ENCODE data around the gene LAMB1.
"Not testable (repeated sequence)": the region's sequence is repeated elsewhere in the genome, so short reads cannot be mapped to it uniquely, and the experiment has no call there.

LAMB1 gene

DNA sequence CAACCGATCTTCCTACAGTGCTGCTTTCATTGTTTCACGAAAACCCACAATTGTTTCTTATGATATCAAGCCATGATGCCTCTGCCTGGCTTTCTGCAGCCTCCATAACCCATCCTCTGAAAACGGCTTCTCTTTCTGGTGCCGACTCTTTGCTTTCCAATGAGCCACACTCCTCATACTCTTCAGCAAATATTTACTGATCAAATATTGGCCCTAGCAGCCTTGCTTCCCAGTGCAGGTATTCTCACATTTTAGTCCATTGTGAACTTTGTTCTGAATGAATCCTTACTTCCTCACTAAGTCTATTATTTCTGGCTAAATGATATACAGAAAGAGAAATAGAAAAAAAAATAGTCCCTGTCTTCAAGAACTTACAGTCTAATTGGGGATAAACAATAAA lies 35.5 kb downstream of the LAMB1 start:
- no peak for DNase-seq

GRCh38 chr7:107966711-107967110 lies 36.2 kb downstream of the LAMB1 start:
- DNase-seq, result no peak

DNA sequence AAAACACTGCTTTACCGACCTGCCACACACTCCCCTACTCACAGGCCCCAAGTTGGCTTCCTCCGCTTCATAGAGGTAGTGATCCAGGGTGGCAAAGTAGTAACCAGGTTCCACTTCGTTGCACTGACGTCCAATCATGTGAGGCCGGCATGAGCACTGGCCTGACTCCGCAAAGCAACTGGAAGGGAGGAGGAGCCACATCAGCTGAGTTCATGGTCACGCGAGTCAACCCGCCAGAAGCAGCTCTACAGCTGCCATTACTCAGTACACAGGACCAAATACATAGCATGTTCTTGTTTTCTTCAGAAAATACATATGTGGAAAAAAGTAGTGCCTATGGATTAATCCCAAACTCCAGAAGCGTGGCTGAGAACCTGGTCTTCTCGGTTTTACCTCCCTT lies 38.5 kb downstream of the LAMB1 start:
- no peak for DNase-seq

DNA sequence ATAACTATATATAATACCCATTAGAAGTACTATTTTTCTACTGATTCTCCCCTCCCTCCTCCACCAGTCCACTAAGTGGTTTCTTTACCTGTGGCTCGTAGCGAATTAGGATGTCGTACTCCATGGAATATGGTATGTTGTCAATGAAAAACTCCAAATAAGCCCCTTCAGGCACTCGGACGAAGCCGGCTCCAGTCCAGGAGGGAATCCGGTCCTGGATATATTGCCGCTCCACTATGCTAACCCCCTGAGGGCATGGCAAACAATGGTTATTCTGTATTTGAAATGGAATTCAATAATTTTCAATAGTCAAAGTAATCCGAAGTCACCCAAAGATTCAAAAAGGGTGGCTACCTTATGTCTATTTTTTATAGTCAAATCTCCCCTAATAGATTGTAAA lies 40.1 kb downstream of the LAMB1 start:
- no peak for DNase-seq

GRCh38 chr7:107961405-107961804 lies 41.6 kb downstream of the LAMB1 start:
- no peak for DNase-seq

DNA sequence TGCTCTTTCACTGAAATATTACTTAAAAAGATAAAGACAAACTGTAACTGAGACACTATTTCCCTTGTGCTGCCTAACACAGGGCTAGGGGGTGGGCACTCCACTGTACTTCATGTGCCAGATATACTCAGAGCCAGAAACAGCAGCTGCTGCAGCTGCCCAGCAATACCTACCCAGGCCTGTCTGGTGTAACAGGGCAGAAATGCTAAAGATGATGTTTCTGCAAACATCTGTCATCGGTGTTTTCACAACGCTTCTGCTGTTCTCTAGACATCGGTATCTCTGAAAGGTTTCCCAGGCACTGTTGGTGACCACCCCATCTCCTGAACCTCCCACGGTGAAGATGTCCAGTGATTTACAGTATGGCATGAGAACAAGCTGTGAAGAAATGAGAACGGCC lies 42.7 kb downstream of the LAMB1 start:
- no peak for DNase-seq

DNA sequence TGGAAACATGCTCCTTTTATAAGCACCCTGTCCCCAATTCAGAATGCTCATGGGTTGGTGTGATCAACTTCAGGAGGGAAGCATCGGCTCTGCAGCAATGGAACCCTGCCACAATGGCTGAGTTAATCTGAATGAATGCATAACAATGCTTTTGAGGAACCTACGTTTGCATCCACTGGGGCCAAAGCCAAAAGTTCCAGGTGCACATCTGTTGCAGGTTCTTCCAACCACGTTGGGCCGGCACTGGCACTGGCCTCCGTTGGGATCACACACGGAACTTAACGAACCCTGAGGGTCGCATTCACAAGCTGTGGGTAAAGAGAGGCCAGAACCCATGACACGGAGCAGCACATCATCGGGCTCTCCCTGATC lies 43.4 kb downstream of the LAMB1 start:
- DNase-seq, result no peak

DNA sequence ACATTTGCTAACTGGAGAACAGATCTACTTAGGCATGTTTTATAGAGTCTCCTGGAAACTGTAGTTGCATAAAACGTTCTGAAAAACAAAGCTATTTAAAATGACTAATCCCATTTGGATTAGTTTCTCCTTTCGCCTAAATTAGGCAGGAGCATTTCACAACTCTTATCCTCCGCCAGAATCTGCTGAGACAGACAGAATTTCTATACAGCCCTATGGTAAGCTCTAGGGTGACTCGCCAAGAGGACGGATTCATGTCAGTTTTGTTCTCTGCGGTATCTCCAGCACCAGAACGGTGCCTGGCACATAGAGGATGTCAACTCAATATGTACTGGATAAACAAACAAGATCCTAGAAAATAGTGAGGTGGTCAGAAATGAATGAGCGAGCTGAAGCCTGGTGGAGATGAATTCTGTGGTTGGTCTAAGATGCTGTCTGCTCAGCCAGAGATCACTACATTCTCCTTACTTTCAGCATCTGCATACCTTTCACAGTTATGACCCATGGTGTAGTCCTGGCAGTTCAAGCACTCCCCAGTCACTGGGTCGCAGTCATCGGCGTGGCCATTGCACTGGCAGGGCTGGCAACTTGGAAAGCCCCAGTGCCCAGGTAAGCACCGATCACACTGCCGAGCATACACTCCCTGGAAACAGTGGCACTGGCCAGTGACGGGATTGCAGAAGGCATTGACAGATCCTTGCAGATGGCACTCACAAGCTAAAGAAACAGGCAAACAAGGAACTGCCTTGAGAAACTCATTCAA lies 44.0 kb downstream of the LAMB1 start:
- no peak for DNase-seq

- DNase-seq, result no peak
Observed at GRCh38 chr7:107957436-107957835, 45.5 kb downstream of the LAMB1 start.

DNA sequence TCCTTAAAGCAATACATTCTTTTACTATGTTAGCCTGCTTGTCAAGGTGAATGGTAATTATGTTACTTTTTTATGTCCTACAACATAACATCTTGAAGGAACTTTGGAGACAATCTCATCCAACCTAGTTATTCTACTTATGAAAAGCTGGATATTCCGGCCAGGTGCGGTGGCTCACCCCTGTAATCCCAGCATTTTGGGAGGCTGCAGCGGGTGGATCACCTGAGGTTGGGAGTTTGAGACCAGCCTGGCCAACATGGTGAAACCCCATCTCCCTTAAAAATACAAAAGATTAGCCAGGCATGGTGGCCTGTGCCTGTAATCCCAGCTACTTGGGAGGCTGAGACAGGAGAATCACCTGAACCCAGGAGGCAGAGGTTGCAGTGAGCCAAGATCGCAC lies 46.0 kb downstream of the LAMB1 start:
- DNase-seq, result not testable (repeated sequence)

DNA sequence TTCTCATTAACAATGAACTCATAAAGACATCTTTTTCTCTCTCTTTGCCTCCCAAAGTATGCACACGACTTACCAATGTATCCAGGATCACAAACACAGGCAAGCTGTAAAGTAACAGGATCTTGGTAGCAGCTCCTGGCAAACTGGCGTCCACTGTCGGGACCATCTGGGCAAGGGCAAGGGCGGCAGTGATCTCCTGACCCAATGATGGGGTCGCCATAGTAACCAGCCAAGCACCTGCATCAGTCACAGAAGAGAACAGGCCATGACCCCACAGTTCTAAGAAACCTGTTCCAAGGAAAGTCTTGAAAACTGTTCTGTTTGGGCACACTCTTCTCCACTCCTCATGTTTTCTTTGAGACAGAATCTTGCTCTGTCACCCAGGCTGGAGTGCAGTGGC lies 47.6 kb downstream of the LAMB1 start:
- DNase-seq, result no peak

GRCh38 chr7:107953924-107954303 lies 49.0 kb downstream of the LAMB1 start:
- no peak for DNase-seq

- DNase-seq, result no peak
Observed at GRCh38 chr7:107953265-107953923, 49.6 kb downstream of the LAMB1 start.

DNA sequence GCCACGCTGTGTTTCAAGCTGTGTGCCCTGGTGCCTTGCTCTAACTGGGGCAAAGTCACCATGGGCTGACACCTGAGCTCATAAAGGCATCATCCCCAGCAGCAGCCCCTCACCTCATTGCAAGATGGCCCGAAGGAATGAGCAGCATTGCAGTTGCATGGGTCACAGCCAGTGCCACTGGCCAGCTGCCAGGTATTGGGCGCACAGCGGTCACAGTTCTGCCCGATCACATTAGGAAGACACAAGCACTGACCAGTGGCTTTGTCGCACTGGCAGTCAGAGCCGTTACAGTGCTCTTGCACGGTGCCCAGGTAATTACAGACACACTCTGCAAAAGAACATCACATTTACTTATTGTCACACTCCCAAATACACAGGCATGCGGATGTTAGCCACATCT lies 51.1 kb downstream of the LAMB1 start:
- DNase-seq, result no peak

DNA sequence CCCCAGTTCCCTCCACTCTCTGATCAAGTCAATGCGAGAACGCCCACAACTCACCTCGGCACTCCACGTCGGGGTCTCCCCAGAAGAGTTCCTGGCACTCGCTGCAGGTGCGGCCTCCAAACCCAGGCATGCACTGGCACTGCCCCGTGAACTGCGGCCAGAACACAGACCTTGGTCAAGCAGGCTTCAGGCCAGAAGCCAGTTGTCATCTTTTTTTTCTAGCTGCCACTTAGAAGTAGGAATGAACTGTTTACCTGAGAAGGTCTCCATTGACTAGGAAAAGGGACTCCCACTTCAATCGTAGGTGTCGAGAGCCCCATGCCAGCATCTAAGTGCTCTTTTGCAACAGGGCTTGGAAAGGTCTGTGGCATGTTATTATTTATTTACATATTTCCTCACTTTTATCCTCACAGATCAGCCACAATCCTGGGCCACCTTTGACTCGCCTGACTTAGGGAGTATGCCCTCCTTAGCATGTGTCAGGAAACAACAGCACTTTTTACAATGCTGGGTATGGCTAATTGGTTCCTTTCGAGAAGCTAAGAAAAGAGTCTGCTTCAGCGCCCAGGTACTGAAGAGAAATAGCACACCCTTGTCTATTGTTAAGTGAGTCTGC lies 51.7 kb downstream of the LAMB1 start:
- no peak for DNase-seq

DNA sequence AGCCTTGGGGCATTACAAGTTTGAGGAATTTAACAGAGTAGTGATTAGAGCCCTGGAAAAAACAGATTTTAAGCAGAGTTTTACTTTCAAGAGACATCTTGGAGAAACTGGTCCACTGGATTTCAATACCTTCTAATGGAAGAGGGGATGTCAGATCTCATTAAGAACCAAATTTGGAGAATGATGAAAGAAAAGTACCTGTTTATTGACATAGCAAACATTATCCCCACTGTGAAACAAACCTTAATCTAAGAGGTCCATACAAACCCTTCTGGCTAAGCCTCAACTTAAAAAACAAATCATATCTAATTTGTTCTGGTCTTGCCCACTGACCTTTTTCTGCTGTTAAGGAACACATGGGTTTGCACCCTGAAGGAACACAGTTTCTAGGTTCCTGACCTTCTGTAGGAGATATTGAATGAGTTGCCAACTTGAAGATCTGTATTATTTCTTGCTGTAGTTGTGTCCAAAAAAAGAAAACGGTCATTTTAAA lies 53.5 kb downstream of the LAMB1 start:
- DNase-seq, result no peak

DNA sequence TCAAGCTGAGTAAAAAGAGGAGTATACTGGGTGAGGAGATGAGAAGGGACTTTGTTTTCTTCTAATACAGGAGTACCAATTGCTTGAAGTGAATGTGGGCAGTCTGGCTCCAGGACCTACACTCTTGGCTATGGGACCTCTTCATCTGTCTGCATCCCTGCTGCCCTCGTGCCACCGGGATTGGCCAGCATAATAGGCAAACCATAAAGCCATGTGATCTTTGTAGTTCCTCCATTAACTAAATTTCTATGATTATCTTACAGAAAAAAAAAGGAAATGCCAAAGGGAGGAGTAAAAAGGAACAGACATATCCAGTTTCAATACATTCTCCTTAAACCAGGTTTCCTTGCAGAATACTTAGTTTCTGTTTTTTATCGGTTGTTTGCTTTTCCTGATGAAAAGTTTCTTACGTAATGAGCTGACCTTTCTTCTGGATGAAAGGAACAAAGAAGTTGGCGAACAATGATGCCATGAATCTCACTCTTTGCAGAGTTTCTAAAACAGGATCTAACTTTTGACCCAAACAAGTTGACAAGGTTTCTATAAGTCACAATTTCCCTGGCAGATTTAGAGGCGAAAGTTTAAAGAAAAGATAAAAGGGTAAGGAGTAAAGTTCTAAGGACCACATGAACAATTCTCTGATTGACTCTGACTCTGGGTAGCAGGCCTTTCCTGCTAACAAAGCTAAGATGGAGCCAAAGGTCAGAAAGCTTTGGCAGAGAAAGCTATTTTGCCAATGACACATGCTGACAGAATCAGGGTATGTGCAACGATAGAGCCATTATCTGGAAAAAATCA lies 54.1 kb downstream of the LAMB1 start:
- no peak for DNase-seq

- no peak for DNase-seq
Observed at GRCh38 chr7:107946881-107947280, 56.1 kb downstream of the LAMB1 start.

GRCh38 chr7:107946451-107946850 lies 56.5 kb downstream of the LAMB1 start:
- DNase-seq, result no peak

DNA sequence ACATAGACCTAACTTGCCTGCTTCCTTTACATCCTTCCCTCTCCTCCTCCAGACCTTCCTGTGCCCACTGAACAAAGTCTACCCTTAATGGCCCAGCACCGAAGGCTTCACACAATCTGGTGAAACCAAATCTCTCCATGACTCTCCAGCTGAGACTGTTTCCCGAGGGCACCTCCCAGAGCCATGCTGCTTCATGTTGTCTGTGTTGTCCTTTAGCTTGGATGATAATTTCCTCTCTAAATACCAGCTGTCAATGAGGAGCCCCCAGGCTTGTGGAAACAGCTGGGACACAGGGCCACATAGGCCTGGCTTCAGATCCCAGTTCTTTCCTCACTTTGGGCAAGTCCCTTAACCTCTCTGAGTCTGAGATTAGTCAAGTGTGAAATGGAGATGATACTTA lies 57.6 kb downstream of the LAMB1 start:
- DNase-seq, result no peak

DNA sequence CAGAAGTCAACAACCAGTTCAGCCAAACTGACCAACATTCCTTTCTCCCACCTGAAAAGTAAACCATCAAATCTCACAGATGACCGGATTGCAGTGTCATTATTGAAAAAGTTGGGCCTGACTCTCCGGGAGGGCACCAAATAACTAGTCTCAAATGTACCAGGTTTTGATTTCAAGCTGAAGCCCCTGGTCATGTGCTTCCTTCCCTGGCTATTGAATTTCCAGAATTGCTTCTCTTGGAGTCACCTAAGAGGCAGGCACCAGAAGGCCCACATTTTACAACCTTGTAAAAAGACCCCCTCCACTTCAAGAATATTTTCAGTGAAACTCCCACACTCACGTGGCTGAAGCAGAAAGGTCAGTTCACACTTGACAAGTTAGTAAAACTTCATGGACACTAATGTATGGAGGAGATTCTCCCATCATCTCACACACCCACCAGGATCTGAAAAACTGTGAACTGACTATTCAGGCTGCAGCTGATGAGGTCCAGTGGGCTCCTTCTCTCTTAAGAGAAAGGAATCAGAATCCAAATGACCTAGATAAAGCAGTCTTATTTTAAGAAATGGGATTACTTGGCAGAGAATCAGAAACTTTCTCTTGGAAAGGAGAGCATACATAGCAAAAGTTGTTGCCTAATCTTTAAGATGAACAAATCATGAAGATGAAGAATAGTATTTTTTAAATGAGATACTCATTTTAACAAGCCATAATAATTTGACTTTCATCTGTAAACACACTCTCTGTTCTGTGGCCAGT lies 58.4 kb downstream of the LAMB1 start:
- DNase-seq, result no peak

DNA sequence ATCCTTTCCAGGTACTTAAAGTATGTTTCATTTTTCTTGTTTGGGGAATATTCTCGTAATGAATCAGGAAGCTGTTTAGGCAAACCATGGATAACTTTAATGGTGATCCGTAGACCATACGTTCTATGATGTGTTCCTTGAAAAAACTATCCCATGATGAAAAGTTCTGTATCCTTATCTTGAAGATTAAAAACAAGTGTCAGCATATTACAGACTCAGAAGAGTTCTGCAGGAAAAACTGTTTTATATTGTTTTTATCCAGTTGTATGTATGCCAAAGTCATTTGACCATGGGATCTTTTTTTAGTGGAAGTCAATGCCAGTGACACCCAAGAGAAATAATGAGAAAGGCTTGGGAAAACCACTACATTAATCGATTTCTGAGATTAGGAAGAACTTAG lies 59.9 kb downstream of the LAMB1 start:
- DNase-seq, result no peak

DNA sequence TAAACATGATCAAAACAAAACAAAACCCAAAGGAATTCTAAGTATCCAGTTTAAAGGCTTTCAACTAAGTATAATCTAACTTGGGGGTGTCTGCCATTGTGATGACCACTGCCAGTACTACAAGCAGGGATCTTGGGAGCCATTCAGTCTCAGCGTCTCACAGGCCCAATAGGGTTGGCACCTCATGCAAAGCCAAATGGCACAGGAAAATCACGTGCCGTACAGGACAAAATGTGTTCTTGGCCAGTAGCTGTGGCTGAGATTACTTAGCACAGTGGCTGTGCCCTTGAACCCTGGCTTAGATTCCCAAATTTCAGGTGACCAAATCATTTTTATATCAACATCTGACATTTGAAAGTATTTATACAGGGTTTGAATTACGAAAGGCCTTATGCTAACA lies 62.0 kb downstream of the LAMB1 start:
- DNase-seq, result no peak

All from activated CD4-positive, alpha-beta T cell treated with anti-CD3 and anti-CD28 coated beads for 48 hours (primary cell).